OCI-M2 (cell line): ENCODE results near the gene IFNK.
"Not testable (repeated sequence)": the region's sequence is repeated elsewhere in the genome, so short reads cannot be mapped to it uniquely, and the experiment has no call there.

Source experiments
- DNase-seq: peaks from one replicate; lab custom pipeline; 2025; ENCODE audit not compliant: unreplicated experiment; lab: John Stamatoyannopoulos, UW

IFNK gene, protein sequence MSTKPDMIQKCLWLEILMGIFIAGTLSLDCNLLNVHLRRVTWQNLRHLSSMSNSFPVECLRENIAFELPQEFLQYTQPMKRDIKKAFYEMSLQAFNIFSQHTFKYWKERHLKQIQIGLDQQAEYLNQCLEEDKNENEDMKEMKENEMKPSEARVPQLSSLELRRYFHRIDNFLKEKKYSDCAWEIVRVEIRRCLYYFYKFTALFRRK

DNA sequence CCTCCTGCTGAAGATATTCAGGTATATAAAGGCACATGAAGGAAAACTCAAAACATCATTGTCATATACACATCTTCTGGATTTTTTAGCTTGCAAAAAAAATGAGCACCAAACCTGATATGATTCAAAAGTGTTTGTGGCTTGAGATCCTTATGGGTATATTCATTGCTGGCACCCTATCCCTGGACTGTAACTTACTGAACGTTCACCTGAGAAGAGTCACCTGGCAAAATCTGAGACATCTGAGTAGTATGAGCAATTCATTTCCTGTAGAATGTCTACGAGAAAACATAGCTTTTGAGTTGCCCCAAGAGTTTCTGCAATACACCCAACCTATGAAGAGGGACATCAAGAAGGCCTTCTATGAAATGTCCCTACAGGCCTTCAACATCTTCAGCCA lies at the start of gene IFNK:
TSS of gene IFNK (plus strand) at position 55 of the 400 bp plus-strand sequence. CDS start at position 102, 47 bp downstream.
- DNase-seq, result no peak

- no peak for DNase-seq
Observed at GRCh38 chr9:27474305-27474704, 49.8 kb upstream of the IFNK start.

DNA sequence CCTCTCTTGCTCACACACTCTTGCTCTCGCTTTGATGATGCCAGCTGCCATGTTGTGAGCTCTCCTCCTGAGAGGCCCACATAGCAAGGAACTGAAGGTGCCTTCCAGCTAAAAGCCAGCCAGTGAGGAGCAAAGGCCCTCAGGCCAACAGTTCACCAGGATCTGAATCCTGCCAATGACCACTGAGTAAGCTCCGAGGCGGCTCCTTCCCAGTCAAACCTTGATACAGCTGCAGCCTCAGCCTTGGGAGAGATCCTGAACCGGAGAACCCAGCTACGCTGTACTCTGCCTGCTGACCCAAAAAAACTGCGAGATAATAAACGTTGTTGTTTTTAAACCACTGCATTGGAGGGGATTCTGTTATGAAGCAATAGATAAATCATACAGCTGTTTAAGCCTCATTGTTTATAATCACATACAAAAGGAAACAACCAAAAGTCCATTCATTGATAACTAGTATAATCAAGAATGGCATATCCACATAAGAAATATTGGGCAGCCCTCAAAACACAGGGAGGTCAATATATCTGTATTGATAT lies 49.0 kb upstream of the IFNK start:
- no peak for DNase-seq

- DNase-seq, result no peak
Observed at GRCh38 chr9:27476870-27477515, 47.1 kb upstream of the IFNK start.

- no peak for DNase-seq
Observed at GRCh38 chr9:27478322-27478721, 45.8 kb upstream of the IFNK start.

GRCh38 chr9:27482709-27483108 lies 41.4 kb upstream of the IFNK start:
- no peak for DNase-seq

GRCh38 chr9:27483576-27483975 lies 40.5 kb upstream of the IFNK start:
- DNase-seq, result no peak

DNA sequence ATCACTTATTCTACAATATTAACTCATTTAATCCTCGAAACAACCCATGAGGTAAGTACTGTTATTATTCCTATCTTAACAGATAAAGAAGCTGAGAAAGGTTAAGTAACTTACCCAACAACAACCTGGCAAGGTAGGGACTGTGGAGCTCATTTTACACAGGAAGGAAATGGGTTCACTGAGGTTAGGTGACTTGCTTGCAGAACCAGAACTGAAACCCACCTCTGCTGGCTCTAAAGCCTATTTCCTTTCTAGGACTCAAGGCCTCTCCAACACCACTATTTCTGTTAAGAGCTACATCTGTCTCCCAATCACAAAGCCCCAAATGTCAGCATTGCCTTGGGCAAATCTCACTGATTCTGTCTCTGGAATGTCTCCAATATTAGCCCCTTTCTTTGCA lies 38.9 kb upstream of the IFNK start:
- DNase-seq, result no peak

DNA sequence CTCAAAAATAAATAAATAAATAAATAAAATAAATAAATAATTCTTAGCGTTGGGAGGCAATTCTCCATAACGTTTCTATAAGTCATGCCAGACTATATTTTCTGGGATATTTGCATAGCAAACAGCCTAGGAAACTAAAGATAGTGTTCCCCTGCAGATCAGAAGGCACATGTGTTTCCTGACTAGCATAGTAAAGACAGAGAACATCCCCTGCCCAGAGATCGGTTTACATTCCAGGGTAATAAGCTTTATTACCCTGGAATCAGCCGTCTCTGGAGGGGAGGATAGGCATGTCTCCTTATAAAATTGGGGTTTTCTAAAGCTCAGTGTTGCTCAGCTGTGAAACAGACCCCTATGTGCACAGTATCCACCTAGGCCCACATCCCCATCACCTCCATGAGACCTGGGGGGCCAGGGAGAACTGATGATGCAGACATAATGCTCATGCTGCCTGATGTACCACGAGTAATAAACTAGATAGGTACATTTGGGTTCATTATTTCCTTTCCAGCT lies 36.9 kb upstream of the IFNK start:
- DNase-seq, result no peak

GRCh38 chr9:27487927-27488326 lies 36.2 kb upstream of the IFNK start:
- no peak for DNase-seq

DNA sequence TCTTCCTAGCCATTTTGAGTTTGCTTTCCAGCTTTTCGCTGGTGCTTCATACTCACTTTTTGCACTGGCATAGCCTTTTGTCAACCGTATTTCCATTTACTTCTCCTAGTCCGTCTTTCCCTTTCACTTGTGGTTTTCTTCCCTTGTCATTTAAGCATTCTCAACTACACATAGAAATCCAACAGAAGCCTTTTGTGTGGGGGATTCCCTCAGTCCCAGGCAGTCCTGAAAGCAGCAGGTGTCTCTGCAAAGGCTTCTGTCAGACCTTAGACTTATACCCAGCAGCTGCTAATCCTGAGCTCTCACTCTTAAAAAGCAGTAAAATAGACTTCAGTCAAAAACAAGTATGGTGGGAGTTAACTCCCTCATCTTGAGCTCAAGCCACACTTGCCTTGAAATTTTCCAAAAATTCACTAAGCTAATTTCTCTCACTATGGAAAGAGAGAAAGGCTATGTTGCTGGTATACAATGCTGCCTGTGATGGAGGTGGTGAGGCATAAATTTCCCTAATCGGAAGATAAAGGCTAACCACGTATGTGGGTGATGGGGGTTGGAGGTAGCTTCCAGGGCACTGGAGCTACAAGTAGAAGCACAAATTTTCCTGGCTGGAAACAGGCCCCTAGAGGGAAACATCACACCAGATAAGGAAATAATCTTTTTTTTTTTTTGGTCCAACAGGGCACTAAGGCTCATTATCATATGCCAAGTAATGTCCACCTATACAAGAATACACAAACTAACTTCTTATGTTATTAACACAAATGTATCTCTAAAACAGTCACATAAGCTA lies 34.8 kb upstream of the IFNK start:
- DNase-seq, result no peak

DNA sequence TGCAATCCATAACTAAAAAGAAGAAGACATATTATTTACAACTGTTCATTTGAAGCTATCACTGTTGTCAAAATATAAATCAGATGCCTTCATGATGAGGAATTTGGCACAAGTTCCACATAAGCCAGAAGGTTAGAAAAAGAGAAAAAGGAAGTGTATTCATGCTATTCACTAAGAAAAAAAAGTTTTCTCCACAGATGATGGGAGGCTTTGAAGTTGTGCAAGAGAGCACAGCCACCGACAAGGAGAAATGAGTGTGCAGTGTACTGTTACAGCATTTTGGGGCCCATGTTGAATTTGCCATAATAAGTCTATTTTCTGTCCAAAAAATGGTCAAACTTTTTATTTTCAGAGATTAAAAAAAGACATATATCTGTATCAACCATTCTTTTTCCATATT lies 32.9 kb upstream of the IFNK start:
- no peak for DNase-seq

DNA sequence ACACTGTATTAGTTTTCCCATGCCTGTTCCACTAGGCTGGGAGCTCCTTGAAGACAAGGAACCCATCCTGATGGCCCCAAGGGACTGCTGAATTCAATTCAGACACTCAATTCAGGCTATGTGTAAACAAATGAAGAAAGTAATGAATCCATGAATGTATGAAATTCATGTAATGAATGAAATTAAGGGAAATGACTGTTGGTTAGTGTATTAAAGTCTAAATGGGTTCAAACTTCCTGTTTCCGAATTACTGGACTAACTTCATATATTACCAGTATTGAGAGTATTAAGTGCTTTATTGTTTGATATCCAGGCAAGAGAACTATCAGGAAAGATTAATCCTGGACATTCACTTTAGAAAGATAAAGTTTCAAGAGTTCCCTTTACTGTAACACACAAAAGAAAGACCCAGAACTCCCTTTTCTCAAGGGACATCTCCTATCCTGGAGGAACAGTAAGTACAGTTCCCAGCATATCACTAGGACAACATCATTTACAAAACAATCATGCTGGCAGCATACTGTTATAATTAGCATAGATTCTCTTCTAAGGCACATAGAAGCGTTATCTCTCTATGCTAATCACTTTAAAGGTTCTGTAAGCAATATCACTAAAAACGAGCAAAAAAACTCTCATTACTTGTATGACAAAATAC lies 28.5 kb upstream of the IFNK start:
- DNase-seq, result no peak

- DNase-seq, result no peak
Observed at GRCh38 chr9:27496135-27496504, 28.0 kb upstream of the IFNK start.

DNA sequence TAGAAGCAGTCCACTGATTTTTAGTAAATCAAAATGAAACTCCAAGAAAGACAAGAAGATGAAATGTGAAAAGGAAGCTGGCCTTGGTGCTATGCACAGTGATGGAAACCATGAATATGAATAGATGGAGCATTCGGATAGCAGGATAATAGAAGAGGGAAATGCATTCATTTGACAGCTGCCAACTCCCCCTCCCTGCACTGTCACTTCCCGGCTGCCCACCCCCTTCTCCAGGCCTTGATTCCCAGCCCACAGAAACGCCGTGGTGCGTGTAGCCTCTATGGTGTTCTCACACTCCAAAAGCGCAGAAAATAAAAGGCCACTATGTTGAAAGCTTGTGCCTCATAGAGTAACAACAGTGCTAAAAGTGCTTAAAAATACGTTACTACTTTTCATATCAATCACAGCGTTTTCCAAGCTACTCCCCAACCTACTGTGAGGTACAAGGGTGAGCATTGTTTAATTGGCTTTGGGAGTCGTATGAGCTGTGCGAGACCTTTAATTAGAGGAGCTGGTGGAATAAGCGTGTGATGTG lies 26.1 kb upstream of the IFNK start:
- no peak for DNase-seq

- DNase-seq, result no peak
Observed at GRCh38 chr9:27499451-27499850, 24.6 kb upstream of the IFNK start.

- DNase-seq, result not testable (repeated sequence)
Observed at GRCh38 chr9:27500902-27501301, 23.2 kb upstream of the IFNK start.

GRCh38 chr9:27503623-27504022 lies 20.5 kb upstream of the IFNK start:
- no peak for DNase-seq

DNA sequence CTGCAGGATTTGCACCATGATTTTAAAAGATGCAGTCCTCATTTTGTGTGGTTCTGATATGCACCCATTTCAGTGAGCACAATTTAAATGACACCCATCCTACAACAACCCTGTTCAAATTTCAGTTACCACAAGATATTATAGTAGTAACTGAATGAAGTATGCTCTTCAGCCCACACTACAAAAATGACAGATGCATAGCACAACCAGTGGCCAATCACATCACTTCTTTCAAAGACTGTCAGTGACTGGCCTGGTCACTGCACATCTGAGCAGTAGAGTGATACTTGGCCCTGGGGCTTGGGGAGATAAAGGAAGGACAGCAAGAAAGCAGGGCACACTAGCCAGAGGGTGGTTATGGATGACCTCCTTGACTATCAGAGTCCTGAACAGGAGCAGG lies 19.8 kb upstream of the IFNK start:
- no peak for DNase-seq

DNA sequence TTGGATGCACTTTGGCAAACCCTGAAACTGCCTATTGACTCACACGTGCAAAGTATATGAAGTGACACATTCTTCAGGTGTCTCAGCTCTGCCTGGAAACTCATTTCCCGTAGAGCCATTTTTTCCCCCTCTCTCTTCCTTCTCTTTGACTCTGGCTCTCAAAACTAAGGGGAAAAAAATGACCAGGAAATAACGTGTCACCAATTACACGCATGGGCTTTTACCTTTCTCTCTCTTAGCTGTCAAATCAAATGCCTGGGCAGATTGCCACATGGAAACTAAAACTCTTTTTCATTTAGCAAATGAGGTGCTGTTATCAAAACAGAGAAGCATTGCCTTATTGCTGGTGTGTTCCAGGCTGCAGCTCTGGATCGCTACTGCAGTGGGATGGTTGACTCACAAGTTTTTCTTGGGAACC lies 18.3 kb upstream of the IFNK start:
- DNase-seq, result no peak

- DNase-seq, result no peak
Observed at GRCh38 chr9:27506981-27507380, 17.1 kb upstream of the IFNK start.
